Mesendoderm (in vitro differentiated cells): ENCODE measurements around the gene SMURF2.

ENCODE experiments used
- DNase-seq: peaks from one replicate; pipeline ENCODE4 v3.0.0; 2013
- H2AK5ac ChIP-seq: 2 replicates; pipeline ENCODE4 v1.6.1; 2013; ENCODE audit warnings: low read length, inconsistent platforms
- H2BK120ac ChIP-seq: 2 replicates; pipeline ENCODE4 v1.6.1; 2013; ENCODE audit warnings: low read depth, mild to moderate bottlenecking, low read length, moderate library complexity, mixed read lengths
- H2BK15ac ChIP-seq: replicated peaks from 2 replicates; pipeline ENCODE4 v1.6.1; 2013; ENCODE audit warnings: low read depth, mild to moderate bottlenecking, moderate library complexity
- H2BK5ac ChIP-seq: 2 replicates; pipeline ENCODE4 v1.6.1; 2013; ENCODE audit warnings: low read length, inconsistent platforms
- H3K18ac ChIP-seq: 2 replicates; pipeline ENCODE4 v1.6.1; 2013; ENCODE audit warnings: mild to moderate bottlenecking, low read length, mixed read lengths
- H3K23ac ChIP-seq: one replicate; pipeline ENCODE4 v1.6.1; 2013; ENCODE audit warnings: low read length
- H3K27ac ChIP-seq: 2 replicates; pipeline ENCODE4 v1.5.1; 2013; ENCODE audit warnings: low read depth, mild to moderate bottlenecking, inconsistent platforms, low read length, moderate library complexity
- H3K27me3 ChIP-seq: 2 replicates; pipeline ENCODE4 v1.6.1; 2013; ENCODE audit warnings: low read length, control low read depth, mild to moderate bottlenecking, inconsistent platforms; ENCODE audit not compliant: insufficient read depth, poor library complexity
- H3K36me3 ChIP-seq: 2 replicates; pipeline ENCODE4 v1.6.1; 2013; ENCODE audit warnings: low read length, inconsistent platforms; ENCODE audit not compliant: control insufficient read depth, insufficient read depth
- H3K4ac ChIP-seq: one replicate; pipeline ENCODE4 v1.6.1; 2013; ENCODE audit warnings: low read depth, mild to moderate bottlenecking, low read length, moderate library complexity
- H3K4me1 ChIP-seq: 2 replicates; pipeline ENCODE4 v1.6.1; 2013; ENCODE audit warnings: low read depth, low read length, inconsistent platforms; ENCODE audit not compliant: control insufficient read depth
- H3K4me2 ChIP-seq: 2 replicates; pipeline ENCODE4 v1.6.1; 2013; ENCODE audit warnings: low read length
- H3K4me3 ChIP-seq: 2 replicates; pipeline ENCODE4 v1.5.1; 2013; ENCODE audit warnings: mild to moderate bottlenecking, low read length
- H3K56ac ChIP-seq: one replicate; pipeline ENCODE4 v1.6.1; 2013; ENCODE audit warnings: low read length
- H3K79me1 ChIP-seq: 2 replicates; pipeline ENCODE4 v1.6.1; 2013; ENCODE audit warnings: low read length, inconsistent platforms
- H3K79me2 ChIP-seq: 2 replicates; pipeline ENCODE4 v1.6.1; 2013; ENCODE audit warnings: mild to moderate bottlenecking, low read length; ENCODE audit not compliant: control insufficient read depth, insufficient read depth
- H3K9ac ChIP-seq: 2 replicates; pipeline ENCODE4 v1.6.1; 2013; ENCODE audit warnings: low read length, inconsistent platforms
- H4K5ac ChIP-seq: one replicate; pipeline ENCODE4 v1.6.1; 2013; ENCODE audit warnings: low read length
- H4K8ac ChIP-seq: one replicate; pipeline ENCODE4 v1.6.1; 2013; ENCODE audit warnings: low read depth, mild to moderate bottlenecking, control low read depth, low read length, moderate library complexity
- WGBS: extraction: QIAGEN DNeasy Blood & Tissue Kit; methylation state at CpG from one replicate; pipeline ENCODE4 v1.1.7; 2013; ENCODE audit warnings: low lambda C conversion rate, missing lambda C conversion rate; ENCODE audit not compliant: insufficient coverage; ENCODE audit errors: extremely low coverage; 5-methylcytosine and 5-hydroxymethylcytosine counted together

The SMURF2 gene

GRCh38 chr17:64502809-64503208 is 159.3 kb downstream of the SMURF2 start:
- H3K79me1 ChIP-seq, result peaks cover 19% of the 10 kb centered on the region
- no peak overlapping the region for H3K4me2 ChIP-seq
- H2AK5ac ChIP-seq, result no peak overlapping the region
- H3K27ac ChIP-seq, result no peak overlapping the region
- H3K18ac ChIP-seq, result no peak overlapping the region
- no peak overlapping the region for H3K23ac ChIP-seq
- no peak overlapping the region for H4K5ac ChIP-seq
- H3K4me3 ChIP-seq, result no peak overlapping the region
- no CpG with 5 or more reads among the region's 2 CpGs for WGBS
- H2BK15ac ChIP-seq, result no peak overlapping the region
- no peak overlapping the region for H2BK120ac ChIP-seq
- no peaks in the 10 kb centered on the region for H3K4me1 ChIP-seq
- no peak overlapping the region for H2BK5ac ChIP-seq
- DNase-seq, result no peak
- H3K36me3 ChIP-seq, result peaks cover 31% of the 10 kb centered on the region
- no peaks in the 10 kb centered on the region for H3K27me3 ChIP-seq
- no peak overlapping the region for H4K8ac ChIP-seq
- peaks cover 61% of the 10 kb centered on the region for H3K79me2 ChIP-seq
- no peak overlapping the region for H3K4ac ChIP-seq
- H3K9ac ChIP-seq, result no peak overlapping the region
- H3K56ac ChIP-seq, result no peak overlapping the region

DNA sequence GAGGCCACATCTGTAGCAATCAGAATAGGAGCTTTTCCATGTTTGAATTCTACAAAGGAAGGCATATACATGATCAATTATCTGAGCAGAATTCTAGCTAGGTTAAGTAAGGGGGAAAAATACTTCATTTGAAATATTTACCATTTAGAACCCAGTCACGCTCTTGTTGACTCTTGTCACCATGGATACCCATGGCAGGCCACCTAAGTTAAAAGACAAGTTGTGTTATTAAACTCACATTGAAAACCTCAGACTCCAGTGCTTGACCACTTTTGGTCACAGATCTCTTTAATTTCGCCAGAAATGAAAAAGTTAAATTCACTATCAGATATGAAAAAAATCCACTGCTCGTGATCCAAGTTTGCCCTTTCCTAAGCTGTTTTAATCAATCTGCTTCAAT is 160.1 kb downstream of the SMURF2 start:
- no peak overlapping the region for H3K18ac ChIP-seq
- H3K79me2 ChIP-seq, result peaks cover 54% of the 10 kb centered on the region
- H4K5ac ChIP-seq, result no peak overlapping the region
- H3K27ac ChIP-seq, result no peak overlapping the region
- H3K4ac ChIP-seq, result no peak overlapping the region
- no peak overlapping the region for H3K4me2 ChIP-seq
- H3K56ac ChIP-seq, result no peak overlapping the region
- no peak overlapping the region for H3K9ac ChIP-seq
- no peak overlapping the region for H4K8ac ChIP-seq
- H3K36me3 ChIP-seq, result peaks cover 31% of the 10 kb centered on the region
- no peak overlapping the region for H3K23ac ChIP-seq
- H2BK5ac ChIP-seq, result no peak overlapping the region
- DNase-seq, result no peak
- H3K79me1 ChIP-seq, result peaks cover 17% of the 10 kb centered on the region
- H3K27me3 ChIP-seq, result no peaks in the 10 kb centered on the region
- no peak overlapping the region for H2AK5ac ChIP-seq
- H2BK120ac ChIP-seq, result no peak overlapping the region
- no peak overlapping the region for H2BK15ac ChIP-seq
- H3K4me1 ChIP-seq, result no peaks in the 10 kb centered on the region
- no peak overlapping the region for H3K4me3 ChIP-seq
- WGBS, result no CpG with 5 or more reads among the region's 3 CpGs

GRCh38 chr17:64500862-64501765 is 161.0 kb downstream of the SMURF2 start:
- no peak for DNase-seq
- Histone ChIP-seq H3K4me2 (no peak overlapping the region), H2BK120ac (no peak overlapping the region), H2BK15ac (no peak overlapping the region), H3K27ac (no peak overlapping the region), H3K36me3 (peaks cover 31% of the 10 kb centered on the region), H3K27me3 (no peaks in the 10 kb centered on the region), H4K5ac (no peak overlapping the region), H3K79me2 (peaks cover 54% of the 10 kb centered on the region), H2AK5ac (no peak overlapping the region), H3K18ac (no peak overlapping the region), H3K4me1 (no peaks in the 10 kb centered on the region), H4K8ac (no peak overlapping the region), H3K79me1 (peaks cover 17% of the 10 kb centered on the region), H2BK5ac (no peak overlapping the region), H3K56ac (no peak overlapping the region), H3K4me3 (no peak overlapping the region), H3K23ac (no peak overlapping the region), H3K9ac (no peak overlapping the region), H3K4ac (no peak overlapping the region)
- no CpG with 5 or more reads among the region's 11 CpGs for WGBS

GRCh38 chr17:64500487-64500859 is 161.6 kb downstream of the SMURF2 start:
- Histone ChIP-seq H2BK15ac (no peak overlapping the region), H3K18ac (no peak overlapping the region), H3K27ac (no peak overlapping the region), H3K79me2 (peaks cover 53% of the 10 kb centered on the region), H3K4me3 (no peak overlapping the region), H3K27me3 (no peaks in the 10 kb centered on the region), H2BK120ac (no peak overlapping the region), H3K4me2 (no peak overlapping the region), H3K4ac (no peak overlapping the region), H3K36me3 (peaks cover 31% of the 10 kb centered on the region), H3K56ac (no peak overlapping the region), H4K5ac (no peak overlapping the region), H3K79me1 (peaks cover 17% of the 10 kb centered on the region), H2AK5ac (no peak overlapping the region), H3K4me1 (no peaks in the 10 kb centered on the region), H3K23ac (no peak overlapping the region), H2BK5ac (no peak overlapping the region), H3K9ac (no peak overlapping the region), H4K8ac (no peak overlapping the region)
- WGBS, result no CpG with 5 or more reads among the region's 8 CpGs
- DNase-seq, result no peak

DNA sequence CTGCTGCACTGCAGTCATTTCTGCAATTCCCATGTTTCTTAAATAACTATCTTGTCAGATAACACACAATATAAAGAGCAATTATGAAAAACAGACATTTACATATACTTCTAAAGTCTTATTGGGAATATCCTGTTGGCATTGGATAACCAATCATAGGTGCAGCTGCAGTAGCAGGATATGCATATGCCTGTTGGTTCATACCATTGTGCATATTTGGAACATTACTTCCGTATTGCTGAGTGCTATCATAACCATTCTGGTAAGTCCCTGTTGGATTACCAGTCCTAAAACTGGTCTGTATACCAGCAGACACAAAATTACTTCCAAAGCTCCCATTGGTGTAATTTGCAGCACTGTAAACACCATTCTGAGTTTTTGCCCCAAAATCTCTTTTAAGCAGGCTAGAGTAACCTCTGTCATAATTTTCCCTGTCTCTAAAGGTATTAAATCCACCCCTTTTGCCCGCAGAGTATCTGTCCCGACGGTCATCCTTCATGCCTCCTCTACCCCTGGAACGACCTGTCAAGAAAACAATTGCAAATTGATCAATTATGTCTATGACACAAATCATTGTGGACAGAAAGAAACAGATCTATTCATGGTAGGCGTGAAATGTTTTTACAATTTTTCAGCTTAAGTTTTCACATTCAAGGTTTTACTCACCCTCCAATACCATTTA is 162.2 kb downstream of the SMURF2 start:
- no peak overlapping the region for H4K8ac ChIP-seq
- H2AK5ac ChIP-seq, result no peak overlapping the region
- DNase-seq, result no peak
- no CpG with 5 or more reads among the region's 6 CpGs for WGBS
- no peak overlapping the region for H3K18ac ChIP-seq
- H3K4ac ChIP-seq, result no peak overlapping the region
- H3K27ac ChIP-seq, result no peak overlapping the region
- peaks cover 31% of the 10 kb centered on the region for H3K36me3 ChIP-seq
- H3K79me1 ChIP-seq, result peaks cover 17% of the 10 kb centered on the region
- H3K4me3 ChIP-seq, result no peak overlapping the region
- no peak overlapping the region for H2BK5ac ChIP-seq
- H3K56ac ChIP-seq, result no peak overlapping the region
- no peak overlapping the region for H3K9ac ChIP-seq
- H2BK120ac ChIP-seq, result no peak overlapping the region
- H2BK15ac ChIP-seq, result no peak overlapping the region
- H4K5ac ChIP-seq, result no peak overlapping the region
- no peaks in the 10 kb centered on the region for H3K27me3 ChIP-seq
- H3K4me2 ChIP-seq, result no peak overlapping the region
- peaks cover 50% of the 10 kb centered on the region for H3K79me2 ChIP-seq
- H3K23ac ChIP-seq, result no peak overlapping the region
- H3K4me1 ChIP-seq, result no peaks in the 10 kb centered on the region
